H1 (cell line): ENCODE measurements around the gene NT5C1A. TPM values are rescaled to one million over a fixed set of nuclear protein-coding genes. Genes with fewer than 3 reads are reported as not detected.

Experiments
- CTCF ChIA-PET: fragments of 300-600 bp; sonication (Branson Sonifier 250); formaldehyde crosslinking; loops from one replicate; lab custom pipeline; 2021; ENCODE audit not compliant: partially characterized antibody; lab: Charles Lee
- POLR2A ChIA-PET: fragments of 300-600 bp; sonication (Branson Sonifier 250); formaldehyde crosslinking; loops from one replicate; lab custom pipeline; 2021; ENCODE audit warnings: inconsistent platforms; ENCODE audit not compliant: partially characterized antibody; lab: Charles Lee
- DNase-seq, 2 experiments: peaks; one replicate each; pipeline versions ENCODE4 v3.0.0 to v3.0.0-alpha.2; 2010 to 2022; ENCODE audit warnings: low spot score in 2 of 2, low read depth in 1 of 2, mixed read lengths in 1 of 2
- FAIRE-seq: peaks from 2 replicates; lab custom pipeline; 2011; peaks lifted over from hg19 to GRCh38; lab: Jason Lieb, UNC
- H2AFZ ChIP-seq: 2 replicates; pipeline ENCODE4 v1.8.1; 2012; ENCODE audit warnings: low read length, inconsistent platforms
- H2AK5ac ChIP-seq: 2 replicates; pipeline ENCODE4 v1.6.1; 2013; ENCODE audit warnings: low read depth, low read length
- H2BK120ac ChIP-seq: replicated peaks from 2 replicates; pipeline ENCODE3; 2013; ENCODE audit warnings: low read depth, low read length, inconsistent platforms
- H2BK12ac ChIP-seq: 2 replicates; pipeline ENCODE4 v1.6.1; 2013; ENCODE audit warnings: low read depth, low read length
- H2BK15ac ChIP-seq: 2 replicates; pipeline ENCODE4 v1.6.1; 2013; ENCODE audit warnings: low read length
- H2BK20ac ChIP-seq: 2 replicates; pipeline ENCODE4 v1.6.1; 2013; ENCODE audit warnings: low read length
- H2BK5ac ChIP-seq: 2 replicates; pipeline ENCODE4 v1.6.1; 2013; ENCODE audit warnings: low read depth, low read length
- H3K14ac ChIP-seq: 2 replicates; pipeline ENCODE4 v1.6.1; 2013; ENCODE audit warnings: inconsistent platforms; ENCODE audit not compliant: insufficient read length
- H3K18ac ChIP-seq: 2 replicates; pipeline ENCODE4 v1.6.1; 2013; ENCODE audit warnings: low read length; ENCODE audit errors: extremely low read depth
- H3K23ac ChIP-seq: 2 replicates; pipeline ENCODE4 v1.6.1; 2013; ENCODE audit warnings: inconsistent platforms; ENCODE audit not compliant: insufficient read length
- H3K23me2 ChIP-seq: 2 replicates; pipeline ENCODE4 v1.6.1; 2013; ENCODE audit warnings: low read depth, low read length
- H3K27ac ChIP-seq: 2 replicates; pipeline ENCODE4 v1.6.1; 2011; ENCODE audit warnings: low read depth, low read length, inconsistent platforms
- H3K27me3 ChIP-seq, 4 experiments: replicated peaks in 1 of 4; 1 replicate in 1 of 4; 2 replicates in 3 of 4; pipeline versions ENCODE4 v1.6.1 to v1.8.1; 2011 to 2013; ENCODE audit warnings: low read length in 3 of 4, mild to moderate bottlenecking in 3 of 4, inconsistent platforms in 2 of 4, mixed read lengths in 2 of 4, moderate library complexity in 1 of 4; ENCODE audit not compliant: control insufficient read depth in 3 of 4, insufficient read depth in 3 of 4; ENCODE audit errors: extremely low read depth in 1 of 4
- H3K36me3 ChIP-seq, 4 experiments: 2 replicates each; pipeline versions ENCODE4 v1.6.1 to v1.8.1; 2011 to 2013; ENCODE audit warnings: mild to moderate bottlenecking in 4 of 4, low read length in 3 of 4, moderate library complexity in 2 of 4, control low read depth in 1 of 4, inconsistent platforms in 1 of 4; ENCODE audit not compliant: insufficient read depth in 4 of 4, control insufficient read depth in 2 of 4
- H3K4ac ChIP-seq: replicated peaks from 2 replicates; pipeline ENCODE3; 2013; ENCODE audit warnings: low read length, low read depth, mixed read lengths, inconsistent platforms; ENCODE audit not compliant: insufficient read length
- H3K4me1 ChIP-seq, 4 experiments: replicated peaks in 1 of 4; 1 replicate in 1 of 4; 2 replicates in 3 of 4; pipeline versions ENCODE4 v1.6.1 to v1.8.1; 2011 to 2013; ENCODE audit warnings: low read length in 3 of 4, inconsistent platforms in 2 of 4, mixed read lengths in 1 of 4; ENCODE audit not compliant: insufficient read depth in 4 of 4, control insufficient read depth in 3 of 4
- H3K4me2 ChIP-seq, 2 experiments: 2 replicates each; pipeline versions ENCODE4 v1.6.1 to v1.8.1; 2011 to 2013; ENCODE audit warnings: low read depth in 2 of 2, low read length in 2 of 2, control low read depth in 1 of 2, inconsistent platforms in 1 of 2, mild to moderate bottlenecking in 1 of 2; ENCODE audit not compliant: insufficient read depth in 1 of 2
- H3K4me3 ChIP-seq, 4 experiments: fragments of 200-600, 300-600 bp in 1 of 4; sonication (generic), shearing (Covaris generic), sonication (Bioruptor Twin) in 1 of 4; 2 replicates each; pipeline versions ENCODE4 v1.5.1 to v1.8.1; 2011 to 2016; ENCODE audit warnings: low read length in 4 of 4, low read depth in 3 of 4, control low read depth in 2 of 4, inconsistent platforms in 2 of 4, mild to moderate bottlenecking in 2 of 4, mixed read lengths in 1 of 4, moderate library complexity in 1 of 4; ENCODE audit not compliant: insufficient read depth in 2 of 4; ENCODE audit errors: extremely low read depth in 1 of 4
- H3K56ac ChIP-seq: replicated peaks from 2 replicates; pipeline ENCODE3; 2013; ENCODE audit warnings: low read depth, mild to moderate bottlenecking, mixed read lengths, low read length, inconsistent platforms; ENCODE audit not compliant: insufficient read length
- H3K79me1 ChIP-seq: 2 replicates; pipeline ENCODE4 v1.6.1; 2013; ENCODE audit warnings: low read depth, low read length, control low read depth
- H3K79me2 ChIP-seq, 2 experiments: 2 replicates each; pipeline versions ENCODE4 v1.6.1 to v1.8.1; 2012 to 2013; ENCODE audit warnings: low read length in 2 of 2, mild to moderate bottlenecking in 2 of 2, inconsistent platforms in 1 of 2; ENCODE audit not compliant: insufficient read depth in 2 of 2, control insufficient read depth in 1 of 2
- H3K9ac ChIP-seq, 4 experiments: replicated peaks in 1 of 4; 1 replicate in 1 of 4; 2 replicates in 3 of 4; pipeline versions ENCODE4 v1.6.1 to v1.8.1; 2011 to 2013; ENCODE audit warnings: low read depth in 3 of 4, low read length in 3 of 4, control low read depth in 2 of 4, mild to moderate bottlenecking in 2 of 4, moderate library complexity in 2 of 4, inconsistent platforms in 1 of 4; ENCODE audit errors: extremely low read depth in 1 of 4
- H3K9me3 ChIP-seq, 2 experiments: 2 replicates each; pipeline versions ENCODE4 v1.6.1 to v1.8.1; 2012 to 2013; ENCODE audit warnings: mild to moderate bottlenecking in 2 of 2, moderate library complexity in 2 of 2, control low read depth in 1 of 2, inconsistent platforms in 1 of 2, low read depth in 1 of 2, low read length in 1 of 2, mixed read lengths in 1 of 2; ENCODE audit not compliant: insufficient read depth in 2 of 2
- H4K20me1 ChIP-seq, 2 experiments: replicated peaks in 1 of 2; 2 replicates each; pipeline versions ENCODE3 to v1.8.1; 2011 to 2013; ENCODE audit warnings: inconsistent platforms in 2 of 2, low read length in 2 of 2, mild to moderate bottlenecking in 1 of 2; ENCODE audit not compliant: insufficient read depth in 2 of 2, control insufficient read depth in 1 of 2
- H4K5ac ChIP-seq: 2 replicates; pipeline ENCODE4 v1.6.1; 2013; ENCODE audit warnings: low read length, low read depth, mixed read lengths, inconsistent platforms; ENCODE audit not compliant: insufficient read length
- H4K8ac ChIP-seq: 2 replicates; pipeline ENCODE4 v1.8.0; 2013; ENCODE audit warnings: mild to moderate bottlenecking, moderate library complexity, low read length, inconsistent platforms; ENCODE audit not compliant: insufficient read depth; ENCODE audit errors: extremely low read depth
- H4K91ac ChIP-seq: replicated peaks from 2 replicates; pipeline ENCODE3; 2013; ENCODE audit warnings: low read length, mixed read lengths, inconsistent platforms; ENCODE audit not compliant: insufficient read length
- CHD2 ChIP-seq: IDR thresholded peaks from 2 replicates; pipeline ENCODE4 v1.6.1; 2012; ENCODE audit warnings: low read length, improper control_type of control experiment
- EGR1 ChIP-seq: IDR thresholded peaks from 2 replicates; pipeline ENCODE4 v1.6.1; 2011; ENCODE audit warnings: low read depth, low read length, borderline replicate concordance
- EP300 ChIP-seq, 2 experiments: IDR thresholded peaks; 1 replicate in 1 of 2; 2 replicates in 1 of 2; pipeline ENCODE4 v1.6.1; 2011 to 2012; ENCODE audit warnings: low read depth in 2 of 2, low read length in 2 of 2, mild to moderate bottlenecking in 2 of 2, borderline replicate concordance in 1 of 2, inconsistent platforms in 1 of 2, moderate library complexity in 1 of 2
- EZH2 ChIP-seq: fragments of 200-600 bp; sonication (generic); IDR thresholded peaks from 2 replicates; pipeline ENCODE4 v1.7.1; 2012; ENCODE audit warnings: low read depth, mild to moderate bottlenecking, moderate library complexity, low read length, inconsistent platforms; ENCODE audit not compliant: severe bottlenecking
- HDAC2 ChIP-seq, 2 experiments: fragments of 300-600 bp in 1 of 2; sonication (generic) in 1 of 2; IDR thresholded peaks; 2 replicates each; pipeline ENCODE4 v1.6.1; 2011 to 2012; ENCODE audit warnings: low read depth in 2 of 2, low read length in 2 of 2, mild to moderate bottlenecking in 2 of 2, moderate library complexity in 2 of 2, borderline replicate concordance in 1 of 2, inconsistent platforms in 1 of 2
- NRF1 ChIP-seq: IDR thresholded peaks from 2 replicates; pipeline ENCODE4 v1.6.1; 2011; ENCODE audit warnings: mild to moderate bottlenecking, low read depth, low read length, improper control_type of control experiment
- SIN3A ChIP-seq, 2 experiments: IDR thresholded peaks in 1 of 2; conservative IDR thresholded peaks in 1 of 2; 2 replicates each; pipeline ENCODE4 v1.6.1; 2011 to 2012; ENCODE audit warnings: low read length in 2 of 2, improper control_type of control experiment in 1 of 2, low read depth in 1 of 2, mild to moderate bottlenecking in 1 of 2
- SIX5 ChIP-seq: IDR thresholded peaks from 2 replicates; pipeline ENCODE4 v1.6.1; 2011; ENCODE audit warnings: mild to moderate bottlenecking, low read depth, low read length
- SUZ12 ChIP-seq: fragments of 200-600 bp; sonication (generic); IDR thresholded peaks from 2 replicates; pipeline ENCODE4 v1.6.1; 2012; ENCODE audit warnings: mild to moderate bottlenecking, inconsistent platforms, low read length, moderate library complexity, mixed read lengths
- TCF12 ChIP-seq: IDR thresholded peaks from 2 replicates; pipeline ENCODE4 v1.6.1; 2011; ENCODE audit warnings: low read depth, mild to moderate bottlenecking, low read length
- WGBS, 2 experiments: shearing (Covaris generic) in 1 of 2; methylation state at CpG; one replicate each; pipeline versions ENCODE4 v1.1.6 to v1.1.7; 2013 to 2015; ENCODE audit warnings: low lambda C conversion rate in 2 of 2, mixed read lengths in 2 of 2, inconsistent platforms in 1 of 2, low coverage in 1 of 2, missing lambda C conversion rate in 1 of 2; ENCODE audit not compliant: insufficient replicate concordance in 2 of 2, insufficient coverage in 1 of 2, insufficient read length in 1 of 2; ENCODE audit errors: extremely low coverage in 1 of 2, missing lambda C conversion rate in 1 of 2; 5-methylcytosine and 5-hydroxymethylcytosine counted together
- polyA plus RNA-seq, 7 experiments: library from polyadenylated mRNA; depleted of rRNA in 3 of 7; stranded (reverse) in 5 of 7; unstranded in 2 of 7; fragments of >200 nt in 5 of 7; fragments of 200-250 nt in 2 of 7; gene quantifications; 1 replicate in 5 of 7; 2 replicates in 1 of 7; 4 replicates in 1 of 7; pipeline versions ENCODE4 v1.2.1 to v1.2.3, GENCODE V29; 2011 to 2013; ENCODE audit warnings: missing spikeins in 2 of 7, mixed read lengths in 2 of 7
- total RNA-seq: library from RNA; stranded (reverse); fragmentation: NEBNext Ultra II Directional; extraction: Animal tissue kit (Norgen Biotek cat#: 25700); gene quantifications from 2 replicates; pipeline ENCODE4 v1.2.1, GENCODE V29; 2021
- TF ChIP-seq, protein P1 (sequence below): IDR thresholded peaks from 2 replicates; pipeline ENCODE4 v1.6.1; 2011; ENCODE audit warnings: low read depth, mild to moderate bottlenecking, low read length; ENCODE audit not compliant: insufficient read depth

Gene NT5C1A
- total and polyA plus RNA-seq, 2 of the 8 experiments (the other 6 are each of a cell fraction or from before 2014, with no cell fraction given), result not detected

DNA sequence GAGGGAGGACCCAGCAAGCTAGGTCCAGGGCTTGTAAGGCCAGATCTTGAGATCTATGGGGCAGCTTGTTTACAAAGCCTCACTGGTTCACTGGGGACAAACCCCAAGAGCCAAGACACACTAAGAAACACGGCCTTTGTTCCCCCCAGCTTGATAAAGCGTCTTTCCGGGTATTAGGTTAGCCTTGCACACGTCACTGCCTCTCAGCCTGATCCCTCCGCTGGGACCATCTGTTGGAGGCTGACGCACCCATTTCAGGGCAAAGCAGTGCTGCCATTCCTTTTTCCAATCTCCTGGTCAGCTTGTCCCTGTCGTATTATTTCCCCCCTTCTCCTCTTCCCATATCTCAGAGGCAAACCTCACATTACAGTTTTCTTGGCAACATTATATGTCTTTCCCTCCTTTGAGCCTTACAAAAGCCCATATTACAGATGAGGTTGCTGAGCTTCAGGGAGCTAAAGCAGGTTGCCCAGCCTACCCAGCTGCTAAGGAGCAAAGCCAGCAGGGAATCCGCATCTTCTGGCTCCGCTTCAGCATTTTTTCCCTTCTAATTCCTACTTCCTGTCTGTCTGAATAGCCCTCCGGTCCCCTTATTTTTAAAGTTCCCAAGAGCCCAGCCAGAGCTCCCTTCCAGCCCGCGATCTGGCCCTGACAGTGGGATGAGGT lies 36.6 kb downstream of the NT5C1A start:
- Histone ChIP-seq H3K27ac (no peak overlapping the region), H2BK5ac (peak overlapping the region; percentile 38; the same call in 1 of the 2 replicates), H3K23me2 (peaks cover 4% of the 10 kb centered on the region; the same call in 1 of the 2 replicates), H3K79me1 (no peaks in the 10 kb centered on the region), H3K56ac (no peak overlapping the region), H3K4me1 (peaks cover 0 to 5% (median 1%) of the 10 kb centered on the region in 4 experiments; a peak in 3 of 7 replicates), H3K27me3 (peaks cover 4 to 55% (median 52%) of the 10 kb centered on the region in 4 experiments), H2BK120ac (no peak overlapping the region), H4K91ac (no peak overlapping the region), H2AFZ (no peak overlapping the region), H3K4ac (no peak overlapping the region), H3K4me2 (no peak overlapping the region), H2AK5ac (no peak overlapping the region), H4K5ac (no peak overlapping the region), H2BK20ac (no peak overlapping the region), H2BK12ac (no peak overlapping the region), H4K20me1 (peaks cover 0 to 5% of the 10 kb centered on the region in 2 experiments), H3K9me3 (no peaks in the 10 kb centered on the region), H3K9ac (no peak overlapping the region), H3K79me2 (no peaks in the 10 kb centered on the region), H3K14ac (no peak overlapping the region), H4K8ac (no peak overlapping the region), H3K18ac (no peak overlapping the region), H2BK15ac (no peak overlapping the region; the same call in 1 of the 2 replicates), H3K36me3 (no peaks in the 10 kb centered on the region), H3K23ac (no peak overlapping the region), H3K4me3 (no peak overlapping the region)
- DNase-seq (no peak), FAIRE-seq (no peak)
- POLR2A ChIA-PET, result interaction anchor here (0.9 to 2.6 kb wide), 2 partner anchors 12 to 35 kb away, joined by 4 to 10 read pairs; no protein-coding TSS in a partner anchor
- 81% methylated on average over 12 of the region's 12 CpGs; no CpG with 5 or more reads in 1 of the 2 experiments for WGBS, 2 experiments
- CTCF ChIA-PET, result interaction anchor here (0.6 to 16.5 kb wide), 4 partner anchors 19 to 79 kb away, joined by 3 to 337 read pairs (median 140); no protein-coding TSS in a partner anchor
- TF ChIP-seq TCF12 (no peak), CHD2 (no peak), SIX5 (no peak), EZH2 (no peak), EGR1 (no peak), EP300 (IDR thresholded peaks at IDR 0.05; ENCODE audit: borderline replicate concordance in 1 of 2, low read depth in 2 of 2, low read length in 2 of 2) (no peak), HDAC2 (IDR thresholded peaks at IDR 0.05; ENCODE audit: borderline replicate concordance in 1 of 2, low read depth in 2 of 2, low read length in 2 of 2) (no peak), SUZ12 (no peak), SIN3A (conservative IDR thresholded peaks at IDR 0.05 in 1 of 2, IDR thresholded peaks at IDR 0.05 in 1 of 2; ENCODE audit: low read depth in 1 of 2, low read length in 2 of 2) (no peak), NRF1 (no peak)
- TF ChIP-seq, protein P1, sequence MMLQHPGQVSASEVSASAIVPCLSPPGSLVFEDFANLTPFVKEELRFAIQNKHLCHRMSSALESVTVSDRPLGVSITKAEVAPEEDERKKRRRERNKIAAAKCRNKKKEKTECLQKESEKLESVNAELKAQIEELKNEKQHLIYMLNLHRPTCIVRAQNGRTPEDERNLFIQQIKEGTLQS, result no peak
